ENCODE results near the gene SSBP3.

GRCh38 chr1:54425152-54425584 lies 19.0 kb upstream of the SSBP3 start:
- TF ChIP-seq CTCF (IDR thresholded peaks at IDR 0.05) (no peak), USF1 (CRISPR knock-in tag; IDR thresholded peaks at IDR 0.05) (no peak), MYBL2 (CRISPR knock-in tag; IDR thresholded peaks at IDR 0.05) (no peak), ZNF263 (CRISPR knock-in tag; IDR thresholded peaks at IDR 0.05; ENCODE audit: low read depth) (no peak)

All from WTC11 (cell line).